Heart left ventricle (tissue), 13 donors: ENCODE measurements around the gene ATG2B.

Experiments used
- POLR2A ChIP-seq, 2 donors: fragments of 450-650 bp; IDR thresholded peaks; one replicate each; pipeline ENCODE4 v1.6.1; 2017; ENCODE audit warnings: antibody characterized with exemption in 2 of 2, mild to moderate bottlenecking in 2 of 2, moderate library complexity in 2 of 2
- TF ChIP-seq, protein P1 (sequence below), 12 donors: fragments of 200-600 bp; sonication (generic) in 4 of 12; IDR thresholded peaks; one replicate each; pipeline versions ENCODE4 v1.5.0 to v1.8.0; 2018 to 2022; ENCODE audit warnings: antibody characterized with exemption in 12 of 12, mild to moderate bottlenecking in 5 of 12
- donor health status: ischemic (EF 13 %, LVEDD 7.1; RV severe dilation, severe dysfunction).
- donor health status: DM: no; HTN: yes; CAD: no.
- donor health status: DM: no; HTN: no; CAD: no.
- donor health status: ischemic (EF 25% LVEDD 6.9; RV normal size, moderate dysfunction).
- donor health status: ischemic (EF 25% LVEDD 5.7; RV mildly dilated, moderate dysfunction).
- donor health status: ischemic (EF 35%, LVEDD 5.7; RV mildly dilated, moderate dysfunction).
- donor health status: nonischemic (EF 11% LVEDD 7.7; RV severe dilation, severe dysfunction).
- donor health status: DM: yes; HTN: yes; CAD: no.
- donor health status: PGD.
- donor health status: ischemic (EF 29% LVEDD 5.4; RV normal size, mild dysfunction).
- donor health status: nonischemic (EF 23%, LVEDD 6.1; RV moderate dilation, normal function).

DNA sequence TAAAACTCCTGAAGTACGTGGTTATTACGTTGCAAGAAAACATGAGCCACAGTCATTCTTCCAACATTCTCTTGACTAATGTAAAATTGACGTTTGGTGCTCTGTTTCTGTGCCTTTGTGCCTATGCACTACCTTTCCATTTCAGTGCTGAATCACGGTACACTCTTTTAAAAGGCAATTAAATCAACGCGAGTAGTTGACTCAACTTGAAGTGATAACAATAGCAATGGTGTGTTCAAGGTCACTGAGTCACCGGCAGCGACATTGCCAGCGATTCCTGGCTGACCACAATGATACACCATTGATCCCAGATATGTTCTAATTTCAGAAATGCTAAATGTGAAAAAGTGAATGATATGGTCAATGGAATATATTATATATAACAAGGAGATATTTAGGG is 46.6 kb upstream of the ATG2B start:
- TF ChIP-seq, protein P1, sequence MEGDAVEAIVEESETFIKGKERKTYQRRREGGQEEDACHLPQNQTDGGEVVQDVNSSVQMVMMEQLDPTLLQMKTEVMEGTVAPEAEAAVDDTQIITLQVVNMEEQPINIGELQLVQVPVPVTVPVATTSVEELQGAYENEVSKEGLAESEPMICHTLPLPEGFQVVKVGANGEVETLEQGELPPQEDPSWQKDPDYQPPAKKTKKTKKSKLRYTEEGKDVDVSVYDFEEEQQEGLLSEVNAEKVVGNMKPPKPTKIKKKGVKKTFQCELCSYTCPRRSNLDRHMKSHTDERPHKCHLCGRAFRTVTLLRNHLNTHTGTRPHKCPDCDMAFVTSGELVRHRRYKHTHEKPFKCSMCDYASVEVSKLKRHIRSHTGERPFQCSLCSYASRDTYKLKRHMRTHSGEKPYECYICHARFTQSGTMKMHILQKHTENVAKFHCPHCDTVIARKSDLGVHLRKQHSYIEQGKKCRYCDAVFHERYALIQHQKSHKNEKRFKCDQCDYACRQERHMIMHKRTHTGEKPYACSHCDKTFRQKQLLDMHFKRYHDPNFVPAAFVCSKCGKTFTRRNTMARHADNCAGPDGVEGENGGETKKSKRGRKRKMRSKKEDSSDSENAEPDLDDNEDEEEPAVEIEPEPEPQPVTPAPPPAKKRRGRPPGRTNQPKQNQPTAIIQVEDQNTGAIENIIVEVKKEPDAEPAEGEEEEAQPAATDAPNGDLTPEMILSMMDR (IDR thresholded peaks at IDR 0.05) = no peak
- no peak for TF ChIP-seq POLR2A (IDR thresholded peaks at IDR 0.05)
